Stimulated activated CD4-positive, alpha-beta T cell treated with anti-CD3 and anti-CD28 coated beads, TNF-alpha, amount 100 ng/mL, for 4 hours (primary cell): ENCODE data around the gene HOXB9.
A peak's percentile ranks its signal among the peaks of the same experiment; 100 is the strongest.

ENCODE experiments used
- DNase-seq, 3 experiments: peaks; one replicate each; pipeline ENCODE4 v3.0.0-alpha.2; 2020; ENCODE audit warnings: low read depth in 3 of 3

Gene HOXB9

GRCh38 chr17:48624544-48625494, 1.3 kb downstream of the HOXB9 start:
- DNase-seq, result no peak

GRCh38 chr17:48624118-48624517, 2.0 kb downstream of the HOXB9 start:
- no peak for DNase-seq

DNA sequence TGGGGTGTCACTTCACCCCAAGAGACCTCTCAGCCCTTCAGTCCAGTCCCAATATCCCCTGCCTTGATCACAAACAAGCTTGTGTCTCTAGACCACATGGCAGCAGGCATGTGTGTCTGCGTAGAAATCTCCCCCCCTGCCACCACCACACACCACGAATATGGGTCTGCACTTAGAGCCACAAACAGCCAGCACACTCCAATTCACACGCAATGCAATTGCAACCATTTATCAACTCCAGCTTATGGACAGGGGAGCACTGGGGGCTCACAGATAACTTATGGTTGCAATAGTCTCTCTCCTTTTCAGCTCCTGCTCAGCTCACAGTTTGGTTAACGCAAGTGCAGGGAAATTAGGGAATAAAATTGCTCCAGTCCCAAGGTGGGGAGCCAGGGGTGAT, 2.6 kb downstream of the HOXB9 start:
- DNase-seq, result no peak

- no peak for DNase-seq
Observed at GRCh38 chr17:48622857-48623256, 3.3 kb downstream of the HOXB9 start.

DNA sequence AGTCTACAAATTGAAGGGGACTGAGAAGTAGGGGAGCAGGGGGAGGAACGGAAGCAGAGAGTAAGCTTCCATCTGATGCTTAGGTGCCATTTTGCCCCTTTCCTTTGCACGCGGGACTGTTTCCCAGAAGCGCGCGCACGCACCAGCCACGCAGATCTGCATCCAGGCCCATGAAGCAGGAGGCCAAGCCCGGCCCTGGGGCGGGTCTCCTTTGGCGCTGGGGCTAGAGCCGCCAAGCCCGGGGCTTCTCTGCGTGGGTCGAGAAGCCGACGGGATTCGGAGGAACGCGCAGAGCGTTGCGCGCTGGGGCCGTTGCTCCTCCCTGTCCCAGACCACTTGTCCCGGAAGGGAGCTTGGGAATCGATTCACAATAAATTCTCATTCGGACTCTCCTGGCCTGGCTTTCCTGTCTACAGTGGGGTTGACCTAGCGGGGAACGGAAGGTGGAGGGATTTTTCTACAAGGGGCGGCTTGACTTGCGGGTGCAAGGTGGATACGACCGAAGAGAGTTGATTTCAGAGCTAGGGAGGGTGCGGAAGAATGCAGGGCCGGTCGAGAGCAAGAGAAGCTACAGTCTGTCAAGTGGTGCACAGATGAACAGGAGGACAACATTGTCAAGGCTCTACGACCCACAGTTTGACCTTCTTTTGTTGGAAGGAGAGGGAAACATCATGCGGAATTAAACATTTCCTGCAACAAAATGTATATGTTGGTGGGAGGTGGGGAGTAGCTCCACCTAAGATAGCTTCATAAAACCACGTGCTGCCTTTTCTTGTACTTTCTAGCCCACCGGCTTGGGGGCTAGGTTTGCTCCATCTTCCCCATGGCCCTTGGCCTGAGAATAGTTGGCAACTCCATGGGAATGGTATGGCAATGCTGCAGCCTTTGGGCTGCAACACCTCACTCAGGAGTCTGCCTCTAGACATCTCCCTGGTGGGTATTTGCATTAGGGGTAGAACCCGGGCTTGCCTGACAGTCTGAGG, 4.5 kb downstream of the HOXB9 start:
- no peak for DNase-seq

GRCh38 chr17:48620461-48621139, 5.6 kb downstream of the HOXB9 start:
- DNase-seq, result no peak

- DNase-seq, result no peak
Observed at GRCh38 chr17:48619826-48620449, 6.2 kb downstream of the HOXB9 start.

DNA sequence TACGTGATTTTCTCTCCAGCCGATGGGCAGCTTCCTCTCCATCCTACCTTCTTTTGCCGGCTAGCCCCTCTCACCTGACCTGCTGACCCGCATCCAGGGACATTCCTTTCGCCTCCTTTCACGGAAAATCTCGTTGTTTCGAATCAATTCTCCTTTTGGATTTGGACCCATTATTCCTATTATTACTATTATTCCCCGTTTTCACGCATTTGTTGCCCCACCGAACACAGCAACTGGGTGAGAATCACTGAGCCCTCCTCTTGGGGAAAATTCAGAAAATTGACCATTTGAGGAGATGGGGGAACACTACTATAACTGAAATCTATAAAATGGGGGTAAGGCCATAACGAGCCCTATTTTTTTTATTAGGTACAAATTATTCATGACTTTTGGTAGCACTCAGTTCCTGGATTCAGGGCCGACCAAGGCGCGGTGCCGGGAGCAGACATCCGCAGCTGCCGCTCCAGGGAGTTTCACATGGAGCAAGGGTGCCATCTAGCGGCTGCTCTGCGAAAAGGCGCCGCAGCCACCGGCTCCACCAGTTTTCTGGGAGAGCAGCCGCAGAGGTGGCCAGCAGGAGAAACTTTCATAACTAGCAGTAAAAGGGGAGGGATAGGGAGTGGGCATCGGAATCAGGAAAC, 7.8 kb downstream of the HOXB9 start:
- peak; percentile 67 to 76 (median 75) for DNase-seq

GRCh38 chr17:48617471-48618255, 8.5 kb downstream of the HOXB9 start:
- DNase-seq, result no peak

- DNase-seq, result no peak
Observed at GRCh38 chr17:48616717-48617470, 9.3 kb downstream of the HOXB9 start.

DNA sequence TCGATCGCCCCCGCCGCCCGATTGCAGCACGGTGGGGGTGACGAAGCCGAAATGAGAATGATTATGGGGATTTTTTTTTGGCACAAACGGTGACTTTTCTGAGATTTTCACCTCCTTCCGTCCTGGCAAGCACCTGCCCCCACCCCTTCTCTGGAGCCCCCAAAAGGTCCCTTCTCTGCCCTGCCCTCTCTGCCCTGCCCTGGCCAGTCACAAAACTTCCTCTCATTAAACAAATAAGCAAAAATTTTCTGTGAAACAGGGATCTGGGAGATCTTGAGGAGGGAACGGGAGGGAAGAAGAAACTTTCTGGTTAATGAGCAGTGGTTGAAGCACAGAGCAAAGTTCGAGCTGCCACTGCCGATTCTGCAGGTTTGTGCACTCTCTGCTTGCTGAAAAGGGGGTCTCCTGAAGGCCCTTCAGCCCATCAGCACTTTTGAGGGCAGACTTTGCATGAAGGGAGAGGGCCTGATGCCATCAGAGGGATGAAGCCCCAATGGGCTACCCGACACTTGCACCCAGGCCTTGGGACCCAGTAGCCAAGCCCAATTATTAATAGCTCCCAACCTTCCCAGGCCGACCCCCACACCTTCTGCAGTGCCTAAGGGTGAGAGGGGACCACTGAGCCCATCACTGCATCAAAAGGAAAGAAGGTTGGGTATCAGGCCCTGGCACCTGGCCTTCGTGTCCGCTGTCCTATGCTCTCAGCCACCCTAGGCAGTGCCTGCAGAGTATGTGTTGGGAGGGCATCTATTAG, 10.0 kb downstream of the HOXB9 start:
- DNase-seq, result no peak

DNA sequence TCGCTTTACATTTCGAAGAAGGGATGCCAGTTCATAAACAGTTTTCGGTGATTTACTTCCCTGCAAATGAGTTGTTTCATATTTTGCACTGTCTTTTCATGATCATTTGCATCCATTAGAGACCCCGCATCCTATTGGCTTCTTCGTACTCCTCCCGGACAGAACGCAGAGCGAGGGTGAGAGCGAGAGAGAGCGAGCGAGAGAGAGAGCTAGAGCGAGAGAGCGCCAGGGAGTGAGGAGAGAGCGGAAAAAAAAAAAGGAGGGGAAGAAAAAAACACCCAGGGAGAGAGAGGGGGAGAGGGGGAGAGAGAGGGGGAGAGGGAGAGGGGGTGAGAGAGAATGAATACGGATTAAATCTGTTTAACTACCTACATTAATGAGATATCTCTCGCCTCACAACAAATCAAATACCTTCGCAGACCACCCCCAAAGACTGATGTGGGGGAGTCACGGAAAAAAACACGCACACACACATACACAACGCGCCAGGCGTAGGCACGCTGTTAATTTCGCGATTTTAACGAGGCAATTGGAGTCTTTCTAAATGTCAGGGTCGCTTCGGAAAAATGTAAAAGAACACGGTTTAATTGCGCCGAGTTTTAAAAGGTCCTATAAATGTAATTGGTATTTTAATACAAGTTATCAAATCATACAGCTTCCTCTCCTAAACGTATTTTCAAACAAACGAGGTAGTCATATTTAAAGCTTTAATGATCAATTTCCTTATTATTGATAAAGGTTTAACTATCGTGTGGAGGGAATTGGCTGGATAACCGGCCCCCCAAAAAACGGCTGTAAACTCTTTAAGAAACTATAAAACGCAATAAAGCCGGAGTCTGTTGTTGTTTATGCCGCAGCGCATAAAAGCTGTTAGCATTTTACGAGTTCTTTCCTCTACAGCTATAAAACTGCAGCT, 10.9 kb downstream of the HOXB9 start, which contains the start of gene HOXB8:
HOXB8 (minus strand) TSS at position 246 of the 916 bp plus-strand sequence. CDS start 588 bp downstream, outside the sequence.
- DNase-seq, result no peak

- DNase-seq, result no peak
Observed at GRCh38 chr17:48613862-48614694, 12.1 kb downstream of the HOXB9 start.

DNA sequence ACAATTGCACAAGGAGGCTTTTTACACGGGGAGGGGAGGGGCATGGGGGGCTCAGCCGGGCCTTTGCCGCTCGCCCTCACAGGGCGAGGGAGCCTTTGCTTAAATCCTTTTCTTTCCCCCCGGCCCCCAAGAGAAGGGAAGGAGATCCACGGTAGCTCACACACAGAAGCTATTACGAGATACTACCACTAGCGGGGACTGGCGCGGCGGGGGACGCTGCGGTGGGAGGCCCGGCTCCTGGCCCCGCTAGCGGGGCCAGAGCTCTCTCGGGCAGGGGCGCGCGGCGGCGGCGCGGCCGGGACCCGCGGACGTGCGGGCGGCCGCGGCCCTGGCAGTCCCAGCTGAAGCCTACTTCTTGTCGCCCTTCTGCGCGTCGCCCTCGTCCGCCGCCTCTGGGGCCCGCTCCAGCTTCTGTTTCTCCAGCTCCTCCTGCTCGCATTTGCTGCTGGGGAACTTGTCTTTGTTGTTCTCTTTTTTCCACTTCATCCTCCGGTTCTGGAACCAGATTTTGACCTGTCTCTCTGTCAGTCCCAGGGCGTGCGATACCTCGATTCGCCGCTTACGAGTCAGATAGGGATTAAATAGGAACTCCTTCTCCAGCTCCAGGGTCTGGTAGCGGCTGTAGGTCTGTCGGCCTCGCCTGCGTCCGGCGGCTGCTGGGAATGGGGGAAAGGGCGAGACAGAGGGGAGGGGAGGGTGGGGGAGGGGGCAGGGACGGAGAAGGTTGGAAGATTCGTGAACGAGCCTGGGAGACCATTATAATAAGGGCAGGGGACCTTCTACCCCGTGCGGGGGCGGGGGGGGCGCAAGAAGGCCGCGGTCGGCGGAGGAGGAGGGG, 13.1 kb downstream of the HOXB9 start:
- DNase-seq, result peak in 1 of 3 experiments; percentile 42

DNA sequence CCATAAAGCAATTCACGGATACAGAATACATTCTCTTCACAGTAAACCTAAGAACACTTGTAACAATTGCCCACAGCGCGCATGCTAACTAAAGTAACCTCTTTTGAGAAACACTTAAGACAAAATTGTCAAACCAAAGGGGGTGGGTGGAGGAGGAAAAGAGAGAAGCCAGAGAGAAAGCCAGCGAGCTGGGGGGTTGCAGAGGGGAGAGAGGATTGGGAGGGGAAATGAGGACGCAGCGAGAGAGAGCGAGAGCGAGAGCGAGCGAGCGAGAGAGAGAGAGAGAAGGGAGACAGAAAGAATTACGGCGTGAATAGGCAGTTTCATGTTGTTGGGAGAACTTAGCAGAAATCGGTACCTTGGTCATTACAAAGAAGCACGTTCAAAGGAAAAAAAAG, 13.7 kb downstream of the HOXB9 start:
- no peak for DNase-seq
